Activated T-cell treated with anti-CD3 and anti-CD28 coated beads, Interleukin-2, amount 50 U/mL, for 24 hours (primary cell): ENCODE results near the gene OR2A7.
"Not testable (repeated sequence)": the region's sequence is repeated elsewhere in the genome, so short reads cannot be mapped to it uniquely, and the experiment has no call there.

Experiments
- DNase-seq: peaks from one replicate; pipeline ENCODE4 v3.0.0-alpha.2; 2020
- H3K27ac Mint-ChIP-seq: 2 replicates; pipeline ENCODE4 v1.8.0; 2020; ENCODE audit warnings: mild to moderate bottlenecking, mixed read lengths
- H3K27me3 Mint-ChIP-seq: 2 replicates; pipeline ENCODE4 v1.8.0; 2020; ENCODE audit warnings: mixed read lengths
- H3K36me3 Mint-ChIP-seq: 2 replicates; pipeline ENCODE4 v1.8.0; 2020; ENCODE audit warnings: low read depth, mixed read lengths
- H3K4me1 Mint-ChIP-seq: 2 replicates; pipeline ENCODE4 v1.8.0; 2020; ENCODE audit warnings: low read depth, mixed read lengths
- H3K4me3 Mint-ChIP-seq: 2 replicates; pipeline ENCODE4 v1.8.0; 2020; ENCODE audit warnings: mild to moderate bottlenecking, moderate library complexity, mixed read lengths
- H3K9me3 Mint-ChIP-seq: 2 replicates; pipeline ENCODE4 v1.8.0; 2020; ENCODE audit warnings: mixed read lengths

The OR2A7 gene

GRCh38 chr7:144280010-144280409 lies 15.4 kb upstream of the OR2A7 start:
- H3K4me1 Mint-ChIP-seq, H3K4me3 Mint-ChIP-seq, H3K9me3 Mint-ChIP-seq, DNase-seq, H3K27me3 Mint-ChIP-seq, H3K36me3 Mint-ChIP-seq, H3K27ac Mint-ChIP-seq: not testable (repeated sequence)

GRCh38 chr7:144275281-144275680 lies 10.7 kb upstream of the OR2A7 start:
- not testable (repeated sequence) for H3K9me3 Mint-ChIP-seq, DNase-seq, H3K4me1 Mint-ChIP-seq, H3K27ac Mint-ChIP-seq, H3K4me3 Mint-ChIP-seq, H3K27me3 Mint-ChIP-seq, H3K36me3 Mint-ChIP-seq

- not testable (repeated sequence) for H3K9me3 Mint-ChIP-seq, DNase-seq, H3K27me3 Mint-ChIP-seq, H3K27ac Mint-ChIP-seq, H3K4me1 Mint-ChIP-seq, H3K36me3 Mint-ChIP-seq, H3K4me3 Mint-ChIP-seq
Measured at GRCh38 chr7:144269188-144269587, 4.6 kb upstream of the OR2A7 start, which contains the start of gene CTAGE8. Gene CTAGE8 (minus strand): TSS chr7:144269288. CDS start chr7:144269250, 38 bp downstream.

GRCh38 chr7:144262128-144262527 lies 2.5 kb downstream of the OR2A7 start:
- H3K36me3 Mint-ChIP-seq, H3K9me3 Mint-ChIP-seq, H3K27ac Mint-ChIP-seq, DNase-seq, H3K4me3 Mint-ChIP-seq, H3K4me1 Mint-ChIP-seq, H3K27me3 Mint-ChIP-seq: not testable (repeated sequence)

- not testable (repeated sequence) for H3K9me3 Mint-ChIP-seq, H3K27me3 Mint-ChIP-seq, H3K4me1 Mint-ChIP-seq, H3K36me3 Mint-ChIP-seq, H3K4me3 Mint-ChIP-seq, DNase-seq, H3K27ac Mint-ChIP-seq
Measured at GRCh38 chr7:144259067-144259466, 5.5 kb downstream of the OR2A7 start.

- no peaks in the 10 kb centered on the region for H3K4me1 Mint-ChIP-seq
- H3K27me3 Mint-ChIP-seq = no peaks in the 10 kb centered on the region
- H3K4me3 Mint-ChIP-seq = no peak overlapping the region
- no peak overlapping the region for H3K27ac Mint-ChIP-seq
- no peak for DNase-seq
- no peaks in the 10 kb centered on the region for H3K9me3 Mint-ChIP-seq
- no peaks in the 10 kb centered on the region for H3K36me3 Mint-ChIP-seq
Measured at GRCh38 chr7:144256112-144256511, 8.5 kb downstream of the OR2A7 start.

GRCh38 chr7:144255471-144255897 lies 9.1 kb downstream of the OR2A7 start:
- no peak overlapping the region for H3K4me3 Mint-ChIP-seq
- no peaks in the 10 kb centered on the region for H3K36me3 Mint-ChIP-seq
- H3K27ac Mint-ChIP-seq = no peak overlapping the region
- H3K9me3 Mint-ChIP-seq = no peaks in the 10 kb centered on the region
- DNase-seq = no peak
- H3K4me1 Mint-ChIP-seq = no peaks in the 10 kb centered on the region
- no peaks in the 10 kb centered on the region for H3K27me3 Mint-ChIP-seq

- H3K36me3 Mint-ChIP-seq, H3K27ac Mint-ChIP-seq, H3K4me3 Mint-ChIP-seq, H3K27me3 Mint-ChIP-seq, H3K4me1 Mint-ChIP-seq, DNase-seq, H3K9me3 Mint-ChIP-seq: not testable (repeated sequence)
Measured at GRCh38 chr7:144252307-144252706, 12.3 kb downstream of the OR2A7 start.

GRCh38 chr7:144247674-144248330 lies 16.8 kb downstream of the OR2A7 start:
- H3K4me1 Mint-ChIP-seq, H3K36me3 Mint-ChIP-seq, H3K9me3 Mint-ChIP-seq: not testable (repeated sequence)

GRCh38 chr7:144246967-144247366 lies 17.6 kb downstream of the OR2A7 start:
- H3K9me3 Mint-ChIP-seq, H3K27ac Mint-ChIP-seq, H3K27me3 Mint-ChIP-seq, DNase-seq, H3K4me3 Mint-ChIP-seq, H3K36me3 Mint-ChIP-seq, H3K4me1 Mint-ChIP-seq: not testable (repeated sequence)

More at GRCh38 chr7:144247674-144248330, 16.8 kb downstream of the OR2A7 start:
- DNase-seq, H3K27ac Mint-ChIP-seq, H3K4me3 Mint-ChIP-seq, H3K27me3 Mint-ChIP-seq: not testable (repeated sequence)

GRCh38 chr7:144245372-144245771 lies 19.2 kb downstream of the OR2A7 start:
- H3K36me3 Mint-ChIP-seq, H3K27me3 Mint-ChIP-seq, H3K9me3 Mint-ChIP-seq, DNase-seq, H3K4me3 Mint-ChIP-seq, H3K4me1 Mint-ChIP-seq, H3K27ac Mint-ChIP-seq: not testable (repeated sequence)

GRCh38 chr7:144239365-144239764 lies 25.2 kb downstream of the OR2A7 start, which contains the start of gene OR2A42:
Gene OR2A42 (minus strand): TSS chr7:144239605. CDS start chr7:144232843, 6,762 bp downstream.
- H3K36me3 Mint-ChIP-seq, H3K27ac Mint-ChIP-seq, H3K27me3 Mint-ChIP-seq, H3K9me3 Mint-ChIP-seq, H3K4me1 Mint-ChIP-seq, H3K4me3 Mint-ChIP-seq, DNase-seq: not testable (repeated sequence)

GRCh38 chr7:144238530-144239082 lies 26.0 kb downstream of the OR2A7 start:
- H3K36me3 Mint-ChIP-seq, DNase-seq, H3K4me3 Mint-ChIP-seq, H3K27me3 Mint-ChIP-seq, H3K9me3 Mint-ChIP-seq, H3K4me1 Mint-ChIP-seq, H3K27ac Mint-ChIP-seq: not testable (repeated sequence)

GRCh38 chr7:144233039-144233438 lies 31.6 kb downstream of the OR2A7 start:
- H3K27me3 Mint-ChIP-seq, H3K9me3 Mint-ChIP-seq, H3K27ac Mint-ChIP-seq, H3K4me1 Mint-ChIP-seq, H3K4me3 Mint-ChIP-seq, DNase-seq, H3K36me3 Mint-ChIP-seq: not testable (repeated sequence)

GRCh38 chr7:144231027-144231426 lies 33.6 kb downstream of the OR2A7 start:
- H3K36me3 Mint-ChIP-seq, H3K9me3 Mint-ChIP-seq, H3K4me3 Mint-ChIP-seq, H3K4me1 Mint-ChIP-seq, DNase-seq, H3K27ac Mint-ChIP-seq, H3K27me3 Mint-ChIP-seq: not testable (repeated sequence)

GRCh38 chr7:144228810-144229209 lies 35.8 kb downstream of the OR2A7 start:
- not testable (repeated sequence) for H3K9me3 Mint-ChIP-seq, H3K4me3 Mint-ChIP-seq, H3K27me3 Mint-ChIP-seq, DNase-seq, H3K4me1 Mint-ChIP-seq, H3K36me3 Mint-ChIP-seq, H3K27ac Mint-ChIP-seq
